Common myeloid progenitor, CD34-positive (primary cell): ENCODE measurements around the gene NGB.

Experiments
- CTCF ChIA-PET: fragments of 350-600 bp; sonication (Branson Sonifier 250); formaldehyde crosslinking; loops from one replicate; lab custom pipeline; 2021; ENCODE audit warnings: antibody characterized with exemption; lab: Charles Lee
- POLR2A ChIA-PET: fragments of 350-600 bp; sonication (Branson Sonifier 250); formaldehyde crosslinking; loops from one replicate; lab custom pipeline; 2021; ENCODE audit warnings: antibody characterized with exemption; lab: Charles Lee
- DNase-seq, 3 donors: peaks; one replicate each; pipeline versions ENCODE4 v3.0.0 to v3.0.0-alpha.2; 2013
- H3K27ac ChIP-seq, 2 experiments: 1 replicate in 1 of 2; 2 replicates in 1 of 2; pipeline ENCODE4 v1.7.0; 2013; ENCODE audit warnings: inconsistent platforms in 2 of 2, low read length in 2 of 2, mild to moderate bottlenecking in 2 of 2, low read depth in 1 of 2, moderate library complexity in 1 of 2; ENCODE audit not compliant: severe bottlenecking in 2 of 2, insufficient read depth in 1 of 2, poor library complexity in 1 of 2
- H3K27me3 ChIP-seq, 5 experiments: replicated peaks in 2 of 5; 1 replicate in 3 of 5; 2 replicates in 2 of 5; pipeline versions ENCODE4 v1.6.1 to v1.7.0; 2013; ENCODE audit warnings: low read length in 4 of 5, mild to moderate bottlenecking in 2 of 5, moderate library complexity in 2 of 5, inconsistent platforms in 1 of 5; ENCODE audit not compliant: insufficient read depth in 5 of 5, control insufficient read depth in 4 of 5
- H3K36me3 ChIP-seq, 4 experiments: 1 replicate in 2 of 4; 2 replicates in 2 of 4; pipeline versions ENCODE4 v1.6.1 to v1.7.0; 2013; ENCODE audit warnings: low read length in 3 of 4, control low read depth in 1 of 4, mild to moderate bottlenecking in 1 of 4; ENCODE audit not compliant: control insufficient read depth in 4 of 4, insufficient read depth in 4 of 4
- H3K4me1 ChIP-seq, 4 experiments: 1 replicate in 3 of 4; 2 replicates in 1 of 4; pipeline versions ENCODE4 v1.6.1 to v1.7.1; 2013; ENCODE audit warnings: low read length in 3 of 4, mild to moderate bottlenecking in 3 of 4, control low read depth in 1 of 4, inconsistent platforms in 1 of 4, moderate library complexity in 1 of 4; ENCODE audit not compliant: control insufficient read depth in 4 of 4, insufficient read depth in 4 of 4; ENCODE audit errors: control extremely low read depth in 1 of 4
- H3K4me3 ChIP-seq, 7 experiments: 1 replicate in 4 of 7; 2 replicates in 3 of 7; pipeline versions ENCODE4 v1.5.1 to v1.7.0; 2013; ENCODE audit warnings: mild to moderate bottlenecking in 7 of 7, low read length in 6 of 7, moderate library complexity in 6 of 7, inconsistent platforms in 2 of 7, low read depth in 2 of 7, control low read depth in 1 of 7; ENCODE audit not compliant: insufficient read depth in 4 of 7, control insufficient read depth in 1 of 7; ENCODE audit errors: extremely low read depth in 1 of 7
- H3K9me3 ChIP-seq, 5 experiments: 1 replicate in 4 of 5; 2 replicates in 1 of 5; pipeline versions ENCODE4 v1.6.1 to v1.7.1; 2013; ENCODE audit warnings: low read length in 4 of 5, mild to moderate bottlenecking in 2 of 5, inconsistent platforms in 1 of 5, low read depth in 1 of 5, moderate library complexity in 1 of 5; ENCODE audit not compliant: control insufficient read depth in 4 of 5, insufficient read depth in 2 of 5; ENCODE audit errors: control extremely low read depth in 1 of 5
- WGBS: methylation state at CpG from one replicate; pipeline ENCODE4 v1.1.5; 2013; ENCODE audit not compliant: insufficient coverage; 5-methylcytosine and 5-hydroxymethylcytosine counted together

Gene NGB

GRCh38 chr14:77260631-77261030, 10.4 kb downstream of the NGB start:
- Histone ChIP-seq H3K27me3 (no peaks in the 10 kb centered on the region), H3K36me3 (no peaks in the 10 kb centered on the region), H3K4me1 (peaks cover 0 to 23% (median 17%) of the 10 kb centered on the region in 4 experiments), H3K27ac (no peak overlapping the region), H3K4me3 (no peak overlapping the region), H3K9me3 (no peaks in the 10 kb centered on the region)
- DNase-seq = peak; percentile 31 to 80 (median 80)
- POLR2A ChIA-PET = no interaction called here
- CTCF ChIA-PET = interaction anchor here (0.9 kb wide), 1 partner anchor 30 kb away, joined by 3 read pairs; no protein-coding TSS in a partner anchor
- WGBS = 16% methylated on average over 9 of the region's 10 CpGs

GRCh38 chr14:77260199-77260598, 10.8 kb downstream of the NGB start:
- Histone ChIP-seq H3K4me3 (no peak overlapping the region), H3K4me1 (peaks cover 0 to 20% (median 15%) of the 10 kb centered on the region in 4 experiments), H3K36me3 (no peaks in the 10 kb centered on the region), H3K9me3 (no peaks in the 10 kb centered on the region), H3K27me3 (peaks cover 0 to 2% (median 0%) of the 10 kb centered on the region in 5 experiments), H3K27ac (no peak overlapping the region)
- DNase-seq = no peak
- ChIA-PET POLR2A (no interaction called here), CTCF (no interaction called here)
- WGBS = 84% methylated on average over 10 of the region's 11 CpGs

DNA sequence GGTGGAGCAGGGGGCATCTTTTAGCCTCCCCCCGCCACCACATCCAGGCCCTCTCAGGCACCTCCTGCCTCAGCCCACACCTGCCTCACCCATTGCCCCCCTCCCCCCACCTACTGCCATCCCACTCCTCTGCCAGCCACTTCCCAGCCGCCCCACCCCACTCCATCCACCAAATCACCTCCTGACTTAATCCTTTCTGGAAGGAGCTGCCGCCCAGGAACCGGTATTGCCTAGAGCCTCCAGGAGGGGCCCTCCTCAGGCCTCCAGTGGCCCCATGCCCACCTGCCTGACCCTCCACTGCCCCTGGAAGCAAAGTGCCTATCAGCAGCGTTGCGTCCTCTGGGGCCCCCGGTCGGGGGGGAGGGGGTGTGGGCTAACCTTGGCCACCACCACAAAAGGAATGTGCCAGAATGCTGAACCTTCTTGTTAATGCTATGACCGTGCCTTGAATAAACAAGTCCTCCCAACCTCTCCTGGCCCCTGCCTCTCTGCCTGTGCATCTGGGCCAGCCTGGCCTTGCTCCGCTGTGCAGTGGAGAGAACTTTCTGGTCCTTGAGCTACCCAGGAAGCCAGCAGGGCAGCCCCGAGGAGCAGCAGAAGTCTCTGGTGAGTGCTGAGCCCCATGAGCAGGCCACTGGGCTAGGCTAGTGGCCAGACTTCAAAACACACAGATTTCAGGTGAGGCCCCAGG, 11.8 kb downstream of the NGB start:
- H3K36me3 ChIP-seq = no peaks in the 10 kb centered on the region
- no peak overlapping the region for H3K27ac ChIP-seq
- no peak for DNase-seq
- H3K4me1 ChIP-seq = peaks cover 0 to 15% (median 12%) of the 10 kb centered on the region in 4 experiments
- H3K9me3 ChIP-seq = no peaks in the 10 kb centered on the region
- H3K27me3 ChIP-seq = peaks cover 0 to 2% (median 0%) of the 10 kb centered on the region in 5 experiments
- ChIA-PET POLR2A (interaction anchor here (0.6 to 0.7 kb wide), 2 partner anchors 26 to 68 kb away, joined by 3 to 4 read pairs; no protein-coding TSS in a partner anchor), CTCF (no interaction called here)
- 94% methylated on average over 8 of the region's 11 CpGs for WGBS
- no peak overlapping the region for H3K4me3 ChIP-seq

- H3K4me3 ChIP-seq = no peak overlapping the region
- H3K9me3 ChIP-seq = no peaks in the 10 kb centered on the region
- H3K4me1 ChIP-seq = peaks cover 0 to 16% (median 14%) of the 10 kb centered on the region in 4 experiments
- no peaks in the 10 kb centered on the region for H3K36me3 ChIP-seq
- no peak for DNase-seq
- ChIA-PET POLR2A (no interaction called here), CTCF (interaction anchor here (0.8 kb wide), 1 partner anchor 34 kb away, joined by 3 read pairs; no protein-coding TSS in a partner anchor)
- no peak overlapping the region for H3K27ac ChIP-seq
- WGBS = no CpG with 5 or more reads among the region's 5 CpGs
- H3K27me3 ChIP-seq = peaks cover 0 to 2% (median 0%) of the 10 kb centered on the region in 5 experiments
Measured at GRCh38 chr14:77258566-77258965, 12.4 kb downstream of the NGB start.

DNA sequence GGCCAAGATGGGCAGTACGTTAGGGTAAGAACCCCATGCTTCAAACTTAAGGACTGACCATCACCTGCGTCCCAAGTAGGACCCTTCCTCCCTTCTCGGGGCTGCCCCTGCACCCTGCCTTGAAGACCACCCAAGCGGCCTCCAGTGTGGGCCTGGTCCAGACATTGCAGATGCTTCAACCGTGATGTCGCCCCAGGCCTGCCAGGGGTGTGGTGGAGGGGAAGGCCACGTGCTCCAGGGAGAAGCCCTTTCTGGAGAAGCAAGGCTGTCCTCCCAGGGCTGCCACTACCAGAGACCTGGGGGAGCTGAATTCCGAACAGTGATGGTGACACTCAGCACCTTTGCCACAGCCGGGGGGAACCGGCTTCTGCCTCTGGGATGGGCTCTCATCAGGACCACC, 13.3 kb downstream of the NGB start:
- Histone ChIP-seq H3K27ac (no peak overlapping the region), H3K27me3 (peaks cover 0 to 2% (median 0%) of the 10 kb centered on the region in 5 experiments), H3K9me3 (no peaks in the 10 kb centered on the region), H3K4me1 (peaks cover 0 to 21% (median 15%) of the 10 kb centered on the region in 4 experiments), H3K4me3 (no peak overlapping the region), H3K36me3 (no peaks in the 10 kb centered on the region)
- ChIA-PET POLR2A (no interaction called here), CTCF (interaction anchor here (0.8 kb wide), 1 partner anchor 35 kb away, joined by 3 read pairs; no protein-coding TSS in a partner anchor)
- DNase-seq = no peak
- WGBS = 94% methylated on average over 8 of the region's 10 CpGs

GRCh38 chr14:77256694-77257093, 14.3 kb downstream of the NGB start:
- Histone ChIP-seq H3K27me3 (peaks cover 0 to 2% (median 0%) of the 10 kb centered on the region in 5 experiments), H3K4me3 (no peak overlapping the region), H3K4me1 (peaks cover 0 to 21% (median 15%) of the 10 kb centered on the region in 4 experiments), H3K27ac (no peak overlapping the region), H3K36me3 (no peaks in the 10 kb centered on the region), H3K9me3 (no peaks in the 10 kb centered on the region)
- CTCF ChIA-PET = no interaction called here
- WGBS = 94% methylated on average over 7 of the region's 8 CpGs
- no peak for DNase-seq
- POLR2A ChIA-PET = no interaction called here
